Liver (tissue), 9 donors: ENCODE results near the gene ZNF561. TPM values are rescaled to one million over a fixed set of nuclear protein-coding genes. Genes with fewer than 3 reads are reported as not detected.

Experiments used
- DNase-seq: peaks from one replicate; pipeline ENCODE4 v3.0.0-alpha.2; 2017; ENCODE audit warnings: low spot score
- H3K27ac ChIP-seq, 2 donors: one replicate each; pipeline ENCODE4 v1.7.0; 2013; ENCODE audit warnings: inconsistent platforms in 2 of 2, low read length in 2 of 2, control low read depth in 1 of 2, low read depth in 1 of 2, mild to moderate bottlenecking in 1 of 2
- H3K27me3 ChIP-seq, 4 donors: one replicate each; pipeline versions ENCODE4 v1.6.1 to v1.7.0; 2013; ENCODE audit warnings: low read length in 3 of 4, inconsistent platforms in 1 of 4, mild to moderate bottlenecking in 1 of 4, moderate library complexity in 1 of 4; ENCODE audit not compliant: control insufficient read depth in 4 of 4, insufficient read depth in 4 of 4
- H3K36me3 ChIP-seq, 4 donors: one replicate each; pipeline versions ENCODE4 v1.6.1 to v1.7.0; 2013; ENCODE audit warnings: low read length in 3 of 4, mild to moderate bottlenecking in 3 of 4, low read depth in 1 of 4, moderate library complexity in 1 of 4; ENCODE audit not compliant: control insufficient read depth in 4 of 4, insufficient read depth in 3 of 4
- H3K4me1 ChIP-seq, 4 donors: one replicate each; pipeline versions ENCODE4 v1.6.1 to v1.7.0; 2013; ENCODE audit warnings: low read length in 3 of 4, mild to moderate bottlenecking in 3 of 4, moderate library complexity in 1 of 4; ENCODE audit not compliant: control insufficient read depth in 4 of 4, insufficient read depth in 4 of 4
- H3K4me3 ChIP-seq, 3 donors: one replicate each; pipeline versions ENCODE4 v1.6.1 to v1.7.0; 2013; ENCODE audit warnings: low read length in 3 of 3, control low read depth in 1 of 3, low read depth in 1 of 3, mild to moderate bottlenecking in 1 of 3
- H3K9ac ChIP-seq, 2 donors: one replicate each; pipeline ENCODE4 v1.7.0; 2013; ENCODE audit warnings: low read length in 2 of 2, mild to moderate bottlenecking in 2 of 2, moderate library complexity in 2 of 2, control low read depth in 1 of 2, low read depth in 1 of 2
- H3K9me3 ChIP-seq, 4 donors: one replicate each; pipeline versions ENCODE4 v1.6.1 to v1.7.0; 2013; ENCODE audit warnings: low read length in 3 of 4; ENCODE audit not compliant: control insufficient read depth in 4 of 4
- ATF3 ChIP-seq: IDR thresholded peaks from 2 replicates; pipeline ENCODE4 v1.6.1; 2016; ENCODE audit warnings: antibody characterized with exemption
- CTCF ChIP-seq: fragments of 150-350 bp; IDR thresholded peaks from 2 replicates; pipeline ENCODE4 v1.5.1; 2017; ENCODE audit warnings: improper control_type of control experiment, low read depth, low read length; ENCODE audit not compliant: missing input control
- EGR1 ChIP-seq, 2 donors: IDR thresholded peaks; 2 replicates each; pipeline ENCODE4 v1.6.1; 2016 to 2018; ENCODE audit warnings: antibody characterized with exemption in 2 of 2, low read depth in 2 of 2
- FOXA1 ChIP-seq: IDR thresholded peaks from 2 replicates; pipeline ENCODE4 v1.6.1; 2016; ENCODE audit warnings: antibody characterized with exemption
- FOXA2 ChIP-seq: IDR thresholded peaks from 2 replicates; pipeline ENCODE4 v1.6.1; 2016; ENCODE audit warnings: antibody characterized with exemption
- GABPA ChIP-seq, 2 donors: IDR thresholded peaks in 1 of 2; conservative IDR thresholded peaks in 1 of 2; 2 replicates each; pipeline ENCODE4 v1.6.1; 2016; ENCODE audit warnings: antibody characterized with exemption in 2 of 2, mild to moderate bottlenecking in 1 of 2, moderate library complexity in 1 of 2
- HNF4A ChIP-seq, 2 donors: conservative IDR thresholded peaks; 2 replicates each; pipeline ENCODE4 v1.6.1; 2016; ENCODE audit warnings: antibody characterized with exemption in 2 of 2, mild to moderate bottlenecking in 2 of 2
- HNF4G ChIP-seq: IDR thresholded peaks from 2 replicates; pipeline ENCODE4 v1.6.1; 2016; ENCODE audit warnings: antibody characterized with exemption
- JUND ChIP-seq, 2 donors: IDR thresholded peaks; 2 replicates each; pipeline ENCODE4 v1.6.1; 2016; ENCODE audit warnings: antibody characterized with exemption in 2 of 2
- MAX ChIP-seq: IDR thresholded peaks from 2 replicates; pipeline ENCODE4 v1.6.1; 2016; ENCODE audit warnings: antibody characterized with exemption
- NR2F2 ChIP-seq: IDR thresholded peaks from 2 replicates; pipeline ENCODE4 v1.6.1; 2016; ENCODE audit warnings: antibody characterized with exemption
- RAD21 ChIP-seq, 2 donors: IDR thresholded peaks; 2 replicates each; pipeline ENCODE4 v1.6.1; 2016; ENCODE audit warnings: antibody characterized with exemption in 2 of 2, mild to moderate bottlenecking in 2 of 2
- REST ChIP-seq: IDR thresholded peaks from 2 replicates; pipeline ENCODE4 v1.6.1; 2016; ENCODE audit warnings: antibody characterized with exemption, mild to moderate bottlenecking
- RXRA ChIP-seq, 2 donors: IDR thresholded peaks; 2 replicates each; pipeline ENCODE4 v1.6.1; 2017 to 2018; ENCODE audit warnings: antibody characterized with exemption in 2 of 2, mild to moderate bottlenecking in 1 of 2
- SP1 ChIP-seq: IDR thresholded peaks from 2 replicates; pipeline ENCODE4 v1.6.1; 2018; ENCODE audit warnings: antibody characterized with exemption, mild to moderate bottlenecking
- TAF1 ChIP-seq: conservative IDR thresholded peaks from 2 replicates; pipeline ENCODE4 v1.6.1; 2016; ENCODE audit warnings: antibody characterized with exemption, mild to moderate bottlenecking
- YY1 ChIP-seq: IDR thresholded peaks from 2 replicates; pipeline ENCODE4 v1.6.1; 2016; ENCODE audit warnings: antibody characterized with exemption, mild to moderate bottlenecking
- ZBTB33 ChIP-seq: IDR thresholded peaks from 2 replicates; pipeline ENCODE4 v1.6.1; 2016; ENCODE audit warnings: antibody characterized with exemption
- WGBS: extraction: QIAGEN DNeasy Blood & Tissue Kit; methylation state at CpG from one replicate; pipeline ENCODE4 v1.1.7; 2013; 5-methylcytosine and 5-hydroxymethylcytosine counted together
- polyA plus RNA-seq, 2 donors: library from polyadenylated mRNA; stranded (reverse) in 1 of 2; unstranded in 1 of 2; fragments of 200-250 nt in 1 of 2; fragments of >200 nt in 1 of 2; fragmentation: Nextera tagmentation in 1 of 2; extraction: Ambion mirVana in 1 of 2; gene quantifications; one replicate each; pipeline versions ENCODE4 v1.2.1 to v1.2.3, GENCODE V29; 2013 to 2015
- total RNA-seq, 2 donors: library from RNA; depleted of rRNA; stranded (reverse); fragments of >200 nt; gene quantifications; one replicate each; pipeline ENCODE4 v1.2.3, GENCODE V29; 2014
- donor health status: healthy.
- donor health status: healthy.
- donor health status: healthy.
- donor health status: healthy.
- donor health status: healthy.

ZNF561 gene
- total and polyA plus RNA-seq, 4 donors, result 8.5 to 26.8 (median 12.9) TPM

GRCh38 chr19:9620842-9621155 is 233 bp downstream of the ZNF561 start:
- Histone ChIP-seq H3K4me1 (peaks cover 0 to 13% (median 12%) of the 10 kb centered on the region in 4 donors), H3K9ac (peak overlapping the region; percentile 68 to 72), H3K9me3 (no peaks in the 10 kb centered on the region), H3K36me3 (peaks cover 14 to 32% (median 24%) of the 10 kb centered on the region in 4 donors), H3K4me3 (peak overlapping the region; percentile 69 to 96 (median 86)), H3K27me3 (no peaks in the 10 kb centered on the region), H3K27ac (peak overlapping the region; percentile 70 to 95)
- no peak for DNase-seq
- WGBS, result under 1% methylated on average over 16 of the region's 16 CpGs
- TF ChIP-seq YY1 (no peak), HNF4G (no peak), FOXA2 (no peak), TAF1 (no peak), CTCF (no peak), FOXA1 (no peak), EGR1 (IDR thresholded peaks at IDR 0.05; ENCODE audit: low read depth in 2 of 2) (no peak), GABPA (IDR thresholded peaks at IDR 0.05 in 1 of 2, conservative IDR thresholded peaks at IDR 0.05 in 1 of 2) (no peak), SP1 (no peak), RXRA (IDR thresholded peaks at IDR 0.05) (no peak), ZBTB33 (no peak), HNF4A (conservative IDR thresholded peaks at IDR 0.05) (no peak), ATF3 (no peak), REST (no peak), JUND (IDR thresholded peaks at IDR 0.05) (no peak)

GRCh38 chr19:9615844-9616243 is 5.2 kb downstream of the ZNF561 start:
- no peak overlapping the region for H3K27ac ChIP-seq
- no peak overlapping the region for H3K4me3 ChIP-seq
- H3K27me3 ChIP-seq, result no peaks in the 10 kb centered on the region
- no peak for DNase-seq
- peaks cover 41 to 81% (median 71%) of the 10 kb centered on the region in 4 donors for H3K36me3 ChIP-seq
- H3K9me3 ChIP-seq, result peaks cover 18 to 29% (median 21%) of the 10 kb centered on the region in 4 donors
- no peak overlapping the region for H3K9ac ChIP-seq
- peaks cover 0 to 7% (median 6%) of the 10 kb centered on the region in 4 donors for H3K4me1 ChIP-seq
- no peak for TF ChIP-seq RAD21 (IDR thresholded peaks at IDR 0.05)
- no peak for TF ChIP-seq TAF1
- no peak for TF ChIP-seq FOXA2
- no peak for TF ChIP-seq HNF4A (conservative IDR thresholded peaks at IDR 0.05)
- TF ChIP-seq RXRA (IDR thresholded peaks at IDR 0.05), result no peak
- TF ChIP-seq FOXA1, result no peak
- TF ChIP-seq SP1, result no peak
- TF ChIP-seq CTCF, result no peak
- no peak for TF ChIP-seq NR2F2
- TF ChIP-seq GABPA (IDR thresholded peaks at IDR 0.05 in 1 of 2, conservative IDR thresholded peaks at IDR 0.05 in 1 of 2), result no peak
- no peak for TF ChIP-seq MAX
- TF ChIP-seq ZBTB33, result no peak
